Activated naive CD4-positive, alpha-beta T cell treated with Interleukin-2 at 50 U/mL for 16 hours (primary cell): ENCODE measurements around the gene PSMC4.

Source experiments
- DNase-seq: peaks from one replicate; pipeline ENCODE4 v3.0.0-alpha.2; 2020

Gene PSMC4

DNA sequence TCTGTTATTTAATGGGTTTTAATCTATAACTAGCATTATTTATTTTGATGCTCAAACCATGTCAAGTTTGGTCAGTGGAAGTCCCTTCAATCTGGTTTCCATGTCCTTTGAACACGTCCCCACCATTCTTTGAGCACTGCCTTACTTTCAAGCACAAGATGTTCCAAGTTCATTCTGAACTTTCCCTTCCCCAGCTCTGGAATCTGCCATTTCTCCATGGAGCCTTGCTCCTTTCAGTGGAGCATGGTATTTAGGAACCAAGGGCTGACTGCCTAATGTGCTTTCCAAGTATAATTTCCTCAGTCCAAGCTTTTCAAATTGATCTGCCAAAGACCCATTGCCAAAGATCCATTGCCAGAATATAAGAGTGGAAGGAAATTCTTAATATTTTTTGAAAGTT is 24.8 kb downstream of the PSMC4 start:
- no peak for DNase-seq

DNA sequence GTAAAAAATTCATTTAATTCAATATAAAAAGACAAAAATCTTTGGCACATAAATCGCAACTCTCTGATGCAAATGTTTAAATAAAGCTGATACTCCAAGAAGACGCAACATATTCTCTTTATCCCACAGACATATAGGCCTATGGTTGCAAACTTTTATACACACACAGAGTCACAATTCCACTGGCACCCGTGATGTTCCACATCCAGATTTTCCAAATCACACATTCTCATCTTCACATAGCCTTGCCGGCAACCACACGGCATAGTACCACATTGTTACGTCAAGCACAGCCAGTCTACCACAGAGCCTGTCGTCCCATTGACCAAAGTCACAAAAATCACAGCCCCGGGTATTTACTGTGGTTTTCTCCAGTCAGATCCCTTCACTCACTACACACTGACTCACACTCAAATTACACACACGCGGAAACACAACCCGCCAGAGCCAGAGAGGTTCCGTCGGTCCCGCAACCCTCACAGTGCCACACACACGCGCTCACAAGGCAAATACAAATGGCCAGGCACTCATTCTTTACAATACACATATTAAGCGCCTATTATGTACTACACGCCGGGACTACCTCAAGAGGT is 25.3 kb downstream of the PSMC4 start:
- DNase-seq, result peak; percentile 51

GRCh38 chr19:39996811-39997637 is 26.1 kb downstream of the PSMC4 start, which contains the start of gene ZNF546:
Gene ZNF546, plus strand, starts transcription at chr19:39997060. Its CDS starts 1,267 bp downstream, at chr19:39998327.
- DNase-seq, result peak; percentile 92

DNA sequence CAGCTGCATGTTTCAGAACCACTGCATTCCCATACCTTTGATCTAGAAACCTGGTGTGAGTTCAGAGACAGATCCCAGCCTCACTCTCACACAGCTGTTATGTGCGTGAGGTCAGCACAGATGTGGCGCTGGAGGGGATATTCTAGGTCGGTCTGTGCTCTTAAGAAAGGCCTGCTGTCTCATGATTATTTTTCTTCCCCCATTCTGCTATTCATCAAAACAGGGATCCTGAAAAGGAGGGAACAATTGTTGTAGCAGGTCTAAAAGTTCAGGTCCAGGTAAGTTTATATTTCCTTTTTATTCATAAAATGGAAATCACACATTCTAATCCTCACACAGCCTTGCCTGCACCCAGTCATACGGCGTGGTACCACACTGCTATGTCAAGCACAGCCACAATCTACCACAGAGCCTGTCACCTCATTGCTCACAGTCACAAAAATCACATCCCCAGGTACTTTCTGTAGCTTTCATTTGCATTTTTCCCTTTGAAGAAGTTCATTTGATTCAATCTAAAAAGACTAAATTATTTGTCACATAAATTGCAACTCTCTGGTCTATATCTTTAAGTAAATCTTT is 26.8 kb downstream of the PSMC4 start:
- DNase-seq, result peak; percentile 17

DNA sequence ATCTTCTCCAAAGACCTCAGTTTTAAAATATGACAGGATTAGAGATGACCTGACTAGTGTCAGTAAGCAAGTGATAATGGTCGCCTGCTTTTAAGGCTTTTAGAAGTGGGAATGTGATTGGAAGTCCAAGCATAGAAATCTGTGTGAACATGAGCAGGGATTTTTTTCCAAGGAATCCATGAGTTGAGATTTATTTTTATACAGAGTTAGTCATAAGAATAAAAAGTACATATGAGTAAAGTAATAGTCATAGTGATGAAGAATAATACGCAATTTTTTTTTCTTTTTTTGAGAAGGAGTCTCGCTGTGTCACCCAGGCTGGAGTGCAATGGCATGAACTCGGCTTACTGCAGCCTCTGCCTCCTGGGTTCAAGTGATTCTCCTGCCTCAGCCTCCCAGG is 27.5 kb downstream of the PSMC4 start:
- no peak for DNase-seq

GRCh38 chr19:40005691-40006272 is 34.8 kb downstream of the PSMC4 start:
- DNase-seq, result no peak

DNA sequence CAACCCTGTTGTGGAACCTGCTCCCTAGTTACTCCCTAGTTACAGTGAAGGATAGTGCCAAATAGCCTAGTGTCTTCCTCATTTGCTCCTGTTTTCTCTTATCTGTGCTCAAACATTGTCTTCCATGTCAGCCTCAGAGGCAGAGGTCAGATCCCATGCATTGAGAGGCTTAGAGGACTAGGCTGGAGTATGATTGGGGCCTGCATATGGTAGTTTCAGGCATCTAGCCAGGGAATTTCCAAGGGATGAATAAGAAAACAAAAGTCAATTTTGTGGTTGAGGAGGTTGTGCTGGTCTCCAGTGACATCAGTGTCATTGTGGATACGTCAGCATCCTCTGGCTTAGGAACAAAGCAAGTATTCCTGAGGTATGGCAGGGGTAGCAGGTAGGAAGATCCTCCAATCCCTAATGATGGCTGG is 35.3 kb downstream of the PSMC4 start:
- DNase-seq, result no peak

DNA sequence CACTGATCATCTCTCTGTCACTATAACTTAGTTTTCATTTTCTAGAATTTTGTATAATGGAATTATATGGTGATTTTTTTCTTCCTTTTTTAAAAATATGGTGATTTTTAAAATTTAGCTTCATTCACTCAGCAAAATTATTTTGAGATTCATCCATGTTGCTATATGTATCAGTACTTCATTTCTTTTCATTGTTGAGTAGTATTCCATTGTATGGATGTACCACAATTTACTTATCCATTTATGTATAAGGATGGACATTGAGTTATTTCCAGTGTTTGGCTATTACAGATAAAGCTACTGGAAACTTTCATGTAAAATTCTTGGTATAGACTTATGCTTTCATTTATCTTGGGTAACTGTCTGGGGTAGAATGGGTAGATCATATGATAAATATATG is 38.7 kb downstream of the PSMC4 start:
- DNase-seq, result no peak

DNA sequence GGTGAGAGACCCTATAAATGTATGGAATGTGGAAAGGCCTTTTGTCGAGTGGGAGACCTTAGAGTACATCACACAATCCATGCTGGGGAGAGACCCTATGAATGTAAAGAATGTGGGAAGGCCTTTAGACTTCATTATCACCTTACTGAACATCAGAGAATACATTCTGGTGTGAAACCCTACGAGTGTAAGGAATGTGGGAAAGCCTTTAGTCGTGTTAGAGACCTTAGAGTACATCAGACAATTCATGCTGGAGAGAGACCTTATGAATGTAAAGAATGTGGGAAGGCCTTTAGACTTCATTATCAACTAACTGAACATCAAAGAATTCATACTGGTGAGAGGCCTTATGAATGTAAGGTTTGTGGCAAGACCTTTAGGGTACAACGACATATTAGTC is 43.0 kb downstream of the PSMC4 start:
- no peak for DNase-seq

- DNase-seq, result no peak
Observed at GRCh38 chr19:40023969-40024368, 53.0 kb downstream of the PSMC4 start.

DNA sequence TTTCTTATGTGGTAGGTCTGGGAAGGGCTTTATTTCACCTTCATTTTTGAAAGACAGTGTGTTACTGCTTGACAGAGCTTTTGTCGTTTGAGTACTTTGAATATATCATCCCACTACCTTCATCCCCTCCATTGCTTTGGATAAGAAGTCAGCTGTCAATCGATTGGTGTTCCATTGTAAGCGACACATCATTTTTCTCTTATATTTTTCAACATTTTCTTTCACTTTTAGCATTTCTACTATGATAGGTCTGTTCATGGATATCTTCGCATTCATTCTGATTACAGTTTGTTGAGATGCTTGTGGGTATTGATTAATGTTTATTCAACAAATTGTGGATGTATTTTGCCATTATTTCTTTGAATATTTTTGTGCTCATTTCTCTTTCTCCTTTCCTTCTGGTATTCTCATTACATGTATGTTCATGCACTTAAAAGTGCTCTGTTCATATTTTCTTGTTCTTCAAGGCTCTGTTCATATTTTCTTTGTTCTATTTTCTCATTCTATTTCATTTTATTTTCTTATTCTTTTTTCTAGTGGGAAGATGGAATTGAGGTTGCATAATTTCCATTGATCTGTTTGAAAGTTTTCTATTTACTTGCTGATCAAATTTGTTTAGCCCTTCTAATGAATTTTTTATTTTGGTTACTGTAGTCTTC is 55.1 kb downstream of the PSMC4 start:
- DNase-seq, result no peak

- no peak for DNase-seq
Observed at GRCh38 chr19:40026597-40026970, 55.6 kb downstream of the PSMC4 start.
